ENCODE measurements around the gene CLDN20.

GRCh38 chr6:155265843-155266535 is 2.2 kb downstream of the CLDN20 start:
- TF ChIP-seq CTCF (IDR thresholded peaks at IDR 0.05) = no peak
- TF ChIP-seq POLR2A (IDR thresholded peaks at IDR 0.05) = no peak
